Amniotic stem cell (primary cell): ENCODE results near the gene EPS8L3.
"Not testable (repeated sequence)": the region's sequence is repeated elsewhere in the genome, so short reads cannot be mapped to it uniquely, and the experiment has no call there.

ENCODE experiments used
- DNase-seq: peaks from one replicate; lab custom pipeline; 2025; lab: John Stamatoyannopoulos, UW

Gene EPS8L3

DNA sequence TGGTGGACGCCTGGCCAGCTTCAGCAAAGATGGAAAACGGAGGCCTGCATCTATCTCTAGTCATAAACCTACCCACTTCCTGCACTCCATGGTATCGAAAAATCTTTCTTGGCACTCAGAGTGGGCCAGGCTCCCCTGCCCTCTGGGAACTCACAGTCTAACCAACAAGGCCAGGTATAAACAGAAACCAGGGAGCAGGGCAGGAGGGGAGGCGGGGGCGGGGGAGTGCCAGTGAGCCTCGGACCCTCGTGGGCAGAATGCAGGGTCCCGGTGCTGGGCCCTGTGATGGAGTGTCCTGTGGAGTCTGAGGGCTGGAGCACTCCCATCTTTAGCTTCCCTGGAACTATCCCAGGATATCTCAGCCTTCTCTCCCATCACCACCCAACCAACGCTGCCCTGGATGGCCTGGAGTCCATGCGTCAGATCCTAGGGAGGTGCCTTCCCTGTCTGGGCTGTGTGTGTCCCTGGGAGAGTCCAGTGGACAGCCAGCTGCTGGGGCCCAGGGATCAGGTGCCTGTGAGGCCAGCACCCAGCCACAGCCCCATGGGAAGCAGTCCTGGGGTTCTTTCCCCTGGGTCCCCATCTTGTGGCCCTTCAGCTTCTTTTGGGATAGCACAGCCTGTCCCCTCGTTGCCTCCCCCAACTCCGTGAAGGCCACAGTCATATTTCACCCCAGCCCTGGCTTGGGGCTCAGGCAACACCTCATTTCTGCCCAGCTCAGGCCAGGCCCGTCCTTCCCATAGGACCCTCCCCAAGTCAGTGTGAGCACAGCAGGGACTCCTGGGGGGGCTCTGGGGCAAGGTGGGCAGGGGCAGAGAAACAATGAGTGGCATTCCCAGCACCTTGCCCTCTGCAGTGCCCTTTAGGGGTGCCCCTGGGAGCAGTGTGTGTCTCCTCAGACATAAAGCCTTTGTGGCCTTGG lies 1.1 kb upstream of the EPS8L3 start:
- DNase-seq = no peak

DNA sequence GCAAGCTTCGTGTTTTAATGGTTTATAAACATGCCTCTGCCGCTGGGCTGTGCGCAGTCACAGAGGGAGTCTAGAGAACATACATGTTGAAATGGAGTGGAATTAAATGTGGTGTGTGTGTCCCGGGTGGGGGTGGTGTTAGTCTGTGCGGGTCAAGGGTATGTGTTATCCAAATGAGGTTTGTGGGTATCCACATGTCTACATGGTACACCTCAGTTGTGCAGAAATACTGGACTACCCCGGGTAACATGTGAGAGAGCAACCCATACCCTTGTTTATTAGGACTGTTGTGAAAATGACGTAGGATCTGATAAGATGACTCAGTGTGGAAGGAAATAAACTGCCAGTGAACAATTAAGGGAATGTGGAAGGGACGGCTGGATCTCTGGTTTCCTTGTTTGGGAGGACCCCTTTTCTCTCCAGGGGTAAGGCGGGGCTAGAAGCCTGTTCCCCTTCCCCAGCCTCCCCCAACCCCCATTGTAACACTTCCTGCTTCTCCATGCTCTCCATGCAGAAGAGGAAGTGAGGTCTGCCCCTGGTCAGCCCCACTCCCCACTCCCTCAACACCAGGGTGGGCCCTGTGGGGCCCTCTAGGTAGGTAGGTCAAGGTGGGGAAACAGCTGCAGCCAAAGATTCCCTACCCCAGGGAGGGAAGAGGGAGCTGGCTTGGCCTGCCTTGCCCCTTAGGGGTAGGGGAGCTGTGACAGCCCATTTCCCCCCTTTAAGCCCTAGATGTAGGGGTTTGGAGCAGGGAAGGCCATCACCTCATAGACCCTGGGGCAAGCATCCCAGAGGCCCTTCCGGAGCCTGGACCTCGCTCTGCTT lies 690 bp downstream of the EPS8L3 start:
- DNase-seq = no peak

DNA sequence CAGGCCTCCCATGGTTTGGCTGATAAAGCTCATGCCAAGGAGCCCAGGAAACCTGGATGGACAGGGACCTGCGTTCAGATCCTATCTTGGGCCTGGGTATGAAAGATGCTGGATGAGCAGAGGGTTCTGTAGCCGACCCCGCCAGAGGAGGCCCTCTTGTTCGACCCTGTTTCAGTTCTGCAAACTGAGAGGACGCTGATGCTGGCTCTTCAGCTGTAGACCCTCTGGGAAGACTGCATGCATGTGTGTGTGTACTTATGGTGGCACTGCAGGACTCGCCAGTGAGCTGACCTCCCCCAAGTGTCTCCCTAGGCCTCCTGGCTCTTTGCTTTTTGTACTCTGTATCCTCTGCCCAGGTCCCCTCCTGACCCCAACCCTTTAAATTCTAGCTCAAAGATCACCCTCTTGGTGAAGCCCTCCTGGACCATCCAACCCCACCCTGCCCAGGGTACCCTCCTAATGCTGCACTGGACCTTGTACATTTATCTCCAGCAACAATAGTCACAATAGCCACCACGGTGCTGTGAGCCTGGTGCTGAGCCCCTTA lies 1.6 kb downstream of the EPS8L3 start:
- DNase-seq = no peak

DNA sequence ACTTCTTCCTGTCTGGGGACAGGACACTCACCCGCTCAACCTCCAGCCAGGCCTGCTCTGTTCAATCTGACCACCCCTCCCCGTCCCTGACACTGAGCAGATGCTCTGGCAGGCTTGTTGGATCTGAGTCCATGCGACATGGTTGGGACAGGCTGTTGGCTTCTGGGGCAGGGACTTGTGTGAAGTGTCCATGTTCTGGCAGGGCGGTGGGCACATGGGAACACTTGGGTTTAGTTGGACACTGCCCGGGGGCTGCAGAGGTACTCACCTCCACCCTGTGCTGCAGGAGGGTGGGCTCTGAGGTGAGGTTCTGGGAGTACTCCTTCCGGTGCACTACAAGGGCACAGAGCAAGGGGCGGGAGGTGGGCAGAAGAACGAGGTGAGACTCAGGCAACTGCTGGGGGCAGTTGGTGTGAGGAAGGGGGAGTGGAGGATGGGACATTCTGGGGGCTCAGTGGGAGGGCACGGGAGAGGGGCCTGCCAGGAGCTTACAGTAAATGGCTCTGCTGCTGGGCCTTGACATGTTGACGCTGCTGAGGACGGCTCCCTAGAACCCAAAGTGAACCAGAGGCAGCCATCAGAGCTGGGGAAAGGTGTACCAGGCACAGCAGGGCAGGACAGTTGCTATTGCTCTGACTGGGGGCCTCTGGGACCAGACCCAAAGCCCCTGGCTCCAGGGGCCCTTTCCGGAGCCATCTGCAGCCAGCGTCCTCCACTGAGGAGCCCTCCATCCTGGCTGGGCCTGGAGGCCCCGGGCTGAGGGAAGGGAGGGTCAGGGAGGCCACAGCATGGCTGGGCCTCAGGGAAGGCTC lies 2.3 kb downstream of the EPS8L3 start:
- no peak for DNase-seq

- no peak for DNase-seq
Measured at GRCh38 chr1:109760581-109761226, 3.0 kb downstream of the EPS8L3 start.

DNA sequence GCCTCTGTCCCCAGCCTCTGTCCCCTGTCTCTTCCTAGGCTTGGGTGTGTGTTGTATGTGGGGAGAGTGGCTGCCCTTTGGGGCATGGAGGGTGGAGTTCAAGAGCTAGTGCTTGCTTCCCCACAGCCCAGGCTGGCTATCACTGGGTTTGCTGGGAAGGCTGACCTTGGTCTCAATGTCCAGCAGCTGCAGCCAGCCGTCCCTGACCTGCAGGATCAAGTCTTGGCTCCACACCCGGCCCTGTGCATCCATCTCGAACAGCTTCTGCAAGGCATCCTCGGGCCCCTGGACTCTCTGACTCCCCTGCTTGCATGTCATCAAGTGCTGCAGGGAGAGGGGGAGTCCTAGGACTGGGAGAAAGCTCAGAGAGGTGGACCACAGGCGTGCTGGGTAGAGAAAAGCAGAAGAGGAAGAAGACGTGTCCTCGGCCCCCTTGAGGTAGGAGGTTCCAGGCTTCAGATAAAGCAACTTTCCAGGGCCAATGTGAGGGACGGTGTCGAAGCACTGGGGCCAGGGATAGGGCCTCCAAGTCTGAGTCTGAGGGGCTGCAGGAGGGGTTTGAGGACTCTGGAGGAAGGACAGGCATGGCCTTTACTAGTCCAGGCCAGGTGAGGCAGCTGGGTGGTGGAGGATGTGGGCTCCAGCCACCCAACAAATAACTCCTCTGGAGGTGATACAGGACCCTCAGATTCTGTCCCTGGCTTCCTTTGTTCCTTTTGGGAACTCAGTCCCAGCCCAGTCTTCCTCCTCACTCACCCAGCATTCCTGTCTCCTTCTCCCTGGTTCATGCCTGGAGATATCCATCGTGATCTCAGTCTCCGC lies 4.0 kb downstream of the EPS8L3 start:
- no peak for DNase-seq

DNA sequence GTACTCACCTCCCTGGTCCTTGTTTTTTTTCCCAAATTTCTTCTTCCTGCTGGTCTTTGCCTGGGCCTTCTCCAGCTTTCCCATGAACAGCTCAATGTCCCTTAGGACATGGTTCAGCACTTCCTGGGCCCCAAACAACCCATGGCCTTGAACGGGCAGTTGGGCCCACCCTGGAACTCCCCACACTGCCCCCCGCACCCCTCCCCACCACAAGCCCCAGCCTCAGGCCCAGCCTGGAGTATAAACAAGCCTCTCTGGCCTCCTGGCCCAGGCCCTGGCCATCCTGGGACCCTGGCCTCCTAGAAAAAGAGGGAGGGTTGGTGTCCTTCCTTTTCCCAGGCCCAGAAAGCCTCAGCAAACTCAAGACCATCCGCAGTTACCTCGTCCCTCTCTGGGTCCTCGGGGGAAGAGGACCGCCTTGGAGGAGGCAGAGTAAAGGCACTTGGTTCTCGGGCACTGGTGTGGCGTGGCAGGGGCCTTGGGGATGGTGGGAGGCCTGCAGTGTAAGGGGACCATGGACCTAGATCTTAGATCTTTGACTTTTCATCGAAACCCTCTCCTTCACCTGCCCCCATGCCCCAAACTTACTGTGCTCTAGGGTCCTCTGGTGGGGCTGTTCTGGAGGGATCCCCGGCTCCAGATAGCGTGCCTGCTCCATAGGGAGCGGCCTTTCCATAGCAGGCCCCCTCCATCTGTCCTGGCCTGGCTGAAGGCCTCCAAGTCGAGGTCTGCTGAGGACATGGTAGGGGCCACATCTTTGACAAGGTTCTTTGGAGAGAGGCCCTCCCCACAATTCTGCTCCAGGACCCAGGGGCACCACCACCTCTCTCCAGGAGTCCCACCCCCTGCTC lies 5.6 kb downstream of the EPS8L3 start:
- DNase-seq = no peak

DNA sequence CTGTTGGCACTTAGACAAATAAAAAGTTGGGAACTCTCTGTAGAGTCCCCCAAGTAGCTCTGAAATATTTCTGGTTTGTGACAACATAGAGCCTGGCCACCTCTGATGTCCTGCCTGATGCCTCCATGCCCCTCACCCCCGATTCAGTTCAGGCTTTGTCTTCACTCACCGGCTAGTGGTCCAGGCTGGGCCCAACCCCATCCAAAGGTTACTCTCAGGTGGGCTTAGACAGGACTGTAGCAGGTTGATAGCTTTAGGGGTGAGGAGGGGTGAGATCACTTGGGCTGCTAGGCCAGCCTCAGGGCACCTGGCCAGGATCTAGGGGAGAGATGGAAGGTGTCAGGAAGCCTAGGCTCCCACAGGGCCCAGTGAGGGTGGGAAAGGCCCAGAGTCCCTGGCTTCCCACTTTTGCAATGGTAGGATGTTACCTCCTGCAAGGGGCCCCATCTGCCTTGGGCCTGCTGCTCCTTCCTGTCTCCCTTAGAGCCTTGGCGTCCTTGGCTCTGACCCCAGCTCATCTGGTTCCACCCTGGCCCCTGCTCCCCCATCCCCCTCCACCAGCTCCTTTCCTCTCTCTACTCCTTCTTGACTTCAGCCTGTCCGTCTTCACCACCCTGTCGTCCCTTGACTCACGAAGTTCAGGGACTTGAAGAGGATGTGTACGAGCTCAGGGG lies 6.7 kb downstream of the EPS8L3 start:
- DNase-seq = no peak

DNA sequence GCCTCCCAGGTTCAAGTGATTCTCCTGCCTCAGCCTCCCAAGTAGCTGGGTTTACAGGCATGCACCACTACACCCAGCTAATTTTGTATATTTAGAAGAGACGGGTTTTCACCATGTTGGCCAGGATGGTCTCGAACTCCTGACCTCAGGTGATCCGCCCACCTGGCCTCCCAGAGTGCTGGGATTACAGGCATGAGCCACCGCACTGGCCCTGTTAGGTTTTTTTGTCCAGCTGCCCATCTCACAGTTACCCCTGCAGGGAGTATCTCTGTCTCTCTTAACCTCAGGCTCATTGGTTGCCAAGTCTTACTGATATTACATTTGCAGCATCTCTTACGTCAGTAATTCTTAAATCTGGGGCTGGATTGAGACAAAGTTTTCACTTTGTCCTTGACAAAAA lies 7.4 kb downstream of the EPS8L3 start:
- DNase-seq = not testable (repeated sequence)

GRCh38 chr1:109754738-109755137 lies 9.0 kb downstream of the EPS8L3 start:
- no peak for DNase-seq

DNA sequence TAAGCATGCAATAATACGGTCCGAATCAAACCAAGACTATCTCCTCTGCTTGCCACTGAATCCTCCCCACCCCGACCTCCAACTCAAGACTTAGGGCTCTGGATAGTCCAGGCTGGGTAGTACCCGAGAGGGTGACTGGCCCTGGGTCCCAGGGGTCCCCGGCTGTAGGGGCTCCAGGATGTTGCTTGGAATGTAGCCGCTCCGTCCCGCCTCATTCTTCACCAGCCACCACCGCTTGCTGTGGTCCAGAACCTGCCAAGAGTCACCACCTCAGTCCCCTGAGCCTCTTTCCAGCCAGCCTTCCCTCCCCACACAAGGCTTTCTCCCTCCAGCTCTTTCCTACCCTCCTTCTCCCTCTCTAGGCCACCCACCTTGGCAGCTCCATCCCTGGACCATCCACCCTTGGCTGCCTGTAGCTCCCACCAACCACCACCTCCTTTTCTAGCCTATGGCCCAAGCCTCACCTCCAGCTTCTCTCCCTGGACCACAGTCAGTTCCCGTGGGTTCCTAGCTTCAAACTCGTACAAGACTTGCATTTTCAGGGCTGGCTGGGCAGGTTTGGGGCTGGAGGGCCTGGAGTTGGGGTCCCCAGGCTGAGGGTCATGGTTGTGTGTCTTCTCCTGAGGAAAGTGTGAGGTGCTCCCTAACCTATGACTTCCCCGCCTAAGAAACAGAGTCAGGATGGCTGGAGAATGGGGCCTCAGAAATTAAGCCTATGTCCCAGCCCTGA lies 12.0 kb downstream of the EPS8L3 start:
- no peak for DNase-seq

DNA sequence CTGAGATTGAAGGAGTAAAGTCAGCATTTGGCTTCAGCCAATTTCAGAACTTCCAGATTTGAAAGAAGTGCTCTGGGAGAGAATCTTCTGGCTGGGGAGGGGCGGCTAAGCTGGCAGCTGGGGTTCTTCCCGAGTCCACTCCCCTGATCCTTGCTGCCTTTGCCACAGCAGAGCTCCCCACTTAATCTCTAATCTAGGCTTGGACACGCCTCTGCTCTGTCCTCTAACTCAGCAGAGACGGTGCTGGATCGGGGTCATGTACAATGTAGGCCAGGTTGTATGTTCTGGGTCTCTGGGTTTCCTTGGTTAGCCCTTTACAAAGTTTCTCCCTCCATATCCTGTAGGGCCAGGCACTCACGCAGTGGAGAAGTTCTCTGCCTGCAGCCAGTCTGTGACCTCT lies 12.8 kb downstream of the EPS8L3 start:
- DNase-seq = no peak

DNA sequence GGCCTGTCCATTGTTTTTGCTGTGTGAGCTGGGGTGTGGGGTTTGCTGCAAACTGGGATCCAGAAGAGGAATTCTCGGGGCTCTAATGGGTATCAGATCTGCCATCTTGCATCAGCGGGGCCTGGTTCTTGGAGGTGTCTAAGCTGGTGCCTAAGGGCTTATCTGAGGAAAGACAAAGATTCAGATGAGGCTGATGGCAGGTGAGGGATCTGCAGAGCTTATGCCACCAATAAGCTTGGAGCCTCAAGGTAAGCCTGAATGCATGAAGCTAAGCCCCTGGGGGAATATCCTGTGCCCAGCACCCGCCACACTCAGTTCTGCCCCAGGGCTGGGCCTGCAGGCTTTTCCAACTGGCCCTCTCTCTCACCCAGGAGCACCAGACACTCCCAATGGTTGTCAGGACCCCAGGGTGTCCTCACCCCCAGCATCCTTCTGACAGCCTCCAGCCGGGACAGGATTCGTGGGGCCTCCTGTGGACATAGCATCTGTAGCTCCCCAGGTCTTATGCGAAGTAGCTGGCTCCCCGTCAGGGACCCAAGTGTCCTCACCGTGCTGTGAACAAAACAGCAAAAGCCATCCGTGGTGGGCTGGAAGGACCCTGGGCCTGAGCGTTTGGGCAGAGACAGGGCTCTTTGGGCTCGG lies 13.4 kb downstream of the EPS8L3 start:
- no peak for DNase-seq

- DNase-seq = no peak
Measured at GRCh38 chr1:109749221-109749620, 14.5 kb downstream of the EPS8L3 start.

GRCh38 chr1:109748311-109748710 lies 15.4 kb downstream of the EPS8L3 start:
- DNase-seq = not testable (repeated sequence)

- DNase-seq = no peak
Measured at GRCh38 chr1:109740615-109741373, 22.9 kb downstream of the EPS8L3 start, which contains the start of gene GSTM3. GSTM3 (minus strand) TSS chr1:109741038; CDS start chr1:109740287, 751 bp downstream.
